Measurements from ENCODE around the gene ABCC11.
"Not testable (repeated sequence)": the region's sequence is repeated elsewhere in the genome, so short reads cannot be mapped to it uniquely, and the experiment has no call there.

The ABCC11 gene

DNA sequence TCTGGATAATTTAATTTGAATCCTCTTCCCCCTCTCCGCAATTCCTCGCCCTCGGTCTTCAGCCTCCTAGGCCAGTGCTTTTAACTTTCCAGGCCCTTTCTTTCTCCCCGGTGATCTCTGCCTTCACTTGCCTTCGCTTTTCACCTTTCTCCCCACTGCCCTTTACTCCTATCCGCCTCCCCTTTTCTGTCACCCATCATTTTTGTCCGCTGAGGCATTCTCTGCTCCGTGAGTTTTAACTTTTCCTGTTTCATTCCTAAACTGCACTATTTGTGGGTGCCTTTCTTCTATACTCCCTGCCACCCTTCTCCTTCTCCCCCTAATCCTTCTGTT is 2.5 kb downstream of the ABCC11 start:
- DNase-seq: peak; percentile 12

DNA sequence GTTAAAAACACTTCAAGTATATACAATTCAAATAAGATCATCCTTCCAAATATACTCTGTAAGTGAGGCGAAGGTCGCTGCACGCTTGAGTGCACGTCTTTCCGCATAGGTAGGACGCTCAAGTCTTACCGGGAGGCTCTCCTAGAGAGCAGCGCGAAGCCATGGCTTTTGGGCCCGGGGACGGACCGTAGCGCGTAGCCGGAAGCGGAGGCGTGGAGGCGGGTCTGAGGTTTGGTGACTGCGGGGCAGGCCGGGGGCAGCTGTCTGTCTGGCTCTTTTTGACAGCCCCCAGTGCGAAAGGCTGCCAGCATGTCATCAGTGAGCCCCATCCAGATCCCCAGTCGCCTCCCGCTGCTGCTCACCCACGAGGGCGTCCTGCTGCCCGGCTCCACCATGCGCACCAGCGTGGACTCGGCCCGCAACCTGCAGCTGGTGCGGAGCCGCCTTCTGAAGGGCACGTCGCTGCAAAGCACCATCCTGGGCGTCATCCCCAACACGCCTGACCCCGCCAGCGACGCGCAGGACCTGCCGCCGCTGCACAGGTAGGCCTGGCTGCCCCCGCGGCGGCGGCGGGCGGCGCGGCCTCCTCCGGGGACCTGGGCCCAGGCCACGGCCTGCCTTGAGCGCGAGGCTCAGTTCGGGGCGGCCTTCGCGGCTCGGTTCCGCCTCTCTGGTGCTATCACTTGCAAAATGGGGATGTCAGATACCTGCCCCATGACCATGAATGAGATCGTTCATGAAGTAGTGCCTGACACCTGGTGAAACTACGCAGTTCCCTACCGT is 3.1 kb downstream of the ABCC11 start, which contains the start of gene LONP2:
Gene LONP2 (plus strand): TSS at position 221 of the 783 bp plus-strand sequence. CDS start 89 bp downstream, at position 310.
- peak; percentile 87 for DNase-seq

DNA sequence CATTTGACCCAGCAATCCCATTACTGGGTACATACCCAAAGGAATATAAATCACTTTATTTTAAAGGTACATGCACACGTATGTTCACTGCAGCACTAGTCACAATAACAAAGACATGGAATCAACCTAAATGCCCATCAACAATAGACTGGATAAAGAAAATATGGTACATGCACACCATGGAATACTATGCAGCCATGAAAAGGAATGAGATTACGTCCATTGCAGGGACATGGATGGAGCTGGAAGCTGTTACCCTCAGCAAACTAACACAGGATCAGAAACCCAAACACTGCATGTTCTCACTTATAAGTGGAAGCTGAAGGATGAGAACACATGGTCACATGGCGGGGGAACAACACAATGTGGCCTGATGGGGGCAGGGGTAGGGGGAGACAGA is 7.2 kb downstream of the ABCC11 start:
- DNase-seq: not testable (repeated sequence)

DNA sequence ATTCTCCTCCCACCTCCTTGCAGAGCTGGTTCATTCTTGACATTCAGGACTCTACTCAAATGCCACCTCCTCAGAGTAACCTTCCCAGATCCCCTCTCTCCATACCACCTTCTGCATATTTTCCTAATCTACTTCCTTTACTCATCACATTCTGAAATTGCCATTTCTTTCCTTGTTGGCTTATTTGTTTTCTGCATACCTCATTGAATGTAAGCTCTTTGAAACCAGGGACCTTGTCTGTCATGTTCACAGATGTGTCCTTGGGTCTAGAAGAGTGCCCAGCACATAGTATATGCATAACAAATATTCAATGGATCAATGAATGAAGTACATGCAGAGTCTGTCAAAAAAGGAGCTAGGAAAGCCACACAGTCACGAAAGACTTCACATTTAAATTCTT is 11.1 kb downstream of the ABCC11 start:
- no peak for DNase-seq

DNA sequence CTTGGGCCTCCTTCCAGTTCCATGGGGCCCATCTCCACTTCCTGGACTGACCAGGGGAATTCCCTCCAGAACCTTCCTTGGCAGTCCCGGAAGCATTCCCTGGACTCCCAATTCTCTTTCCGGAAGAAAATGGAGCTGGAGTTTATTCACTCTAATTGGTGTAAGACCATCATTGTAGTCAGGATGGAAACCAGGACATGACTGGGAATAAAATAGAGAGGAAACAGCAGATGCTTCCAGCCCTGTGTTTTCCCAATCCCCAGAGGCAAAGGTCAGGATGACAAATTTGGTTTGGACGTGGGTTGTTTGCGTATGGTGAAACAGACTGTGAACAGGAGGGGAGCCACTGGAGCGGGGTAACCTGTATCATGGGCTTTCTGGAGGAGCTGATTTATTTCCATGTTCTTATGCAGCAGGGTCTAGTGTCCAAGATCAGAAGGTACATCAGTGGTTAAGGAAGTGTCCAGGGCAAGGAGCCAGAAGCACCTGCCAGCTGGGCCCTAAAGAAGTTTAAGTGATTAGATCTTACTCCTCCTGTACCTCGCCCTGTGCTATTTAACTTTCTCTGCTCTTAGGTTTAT is 11.7 kb downstream of the ABCC11 start:
- no peak for DNase-seq

DNA sequence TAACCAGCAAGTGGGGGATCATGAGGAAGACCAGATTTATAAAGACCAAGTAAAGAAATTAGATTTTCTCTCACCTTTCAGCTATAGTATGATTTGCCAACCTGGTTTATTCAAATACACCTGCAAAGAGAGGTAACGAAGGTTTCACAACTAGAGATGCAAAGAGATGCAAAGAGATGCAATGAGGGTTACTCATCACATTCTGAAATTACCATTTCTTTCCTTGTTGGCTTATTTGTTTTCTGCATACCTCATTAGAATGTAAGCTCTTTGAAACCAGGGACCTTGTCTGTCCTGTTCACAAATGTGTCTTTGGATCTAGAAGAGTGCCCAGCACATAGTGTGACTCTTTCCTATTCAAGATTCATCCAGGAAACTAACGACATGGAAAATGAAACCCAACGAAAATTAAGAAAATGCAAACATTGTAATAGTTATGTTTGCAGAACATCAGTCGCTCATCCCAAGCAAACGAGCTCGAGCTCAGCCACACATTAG is 12.2 kb downstream of the ABCC11 start:
- DNase-seq: no peak

DNA sequence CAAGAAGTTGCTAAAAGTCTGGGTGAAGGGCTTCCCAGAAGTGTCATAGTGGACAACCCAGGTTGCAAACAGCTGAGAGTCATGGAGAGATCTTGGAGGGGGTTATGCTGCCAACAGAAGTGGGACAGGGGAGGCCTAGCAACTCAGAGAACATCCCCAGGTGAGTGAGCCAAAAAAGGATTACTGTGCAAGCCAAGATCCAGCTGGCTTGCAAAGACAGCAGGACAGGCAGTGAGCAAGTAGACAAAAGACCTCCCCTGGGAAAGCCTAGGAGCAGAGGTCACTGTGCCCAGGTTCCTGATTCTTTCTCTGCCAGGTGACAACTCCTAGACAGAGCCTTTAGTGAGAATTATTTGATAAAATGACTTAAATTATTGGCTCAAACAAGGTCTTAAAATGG is 12.7 kb downstream of the ABCC11 start:
- DNase-seq: no peak

DNA sequence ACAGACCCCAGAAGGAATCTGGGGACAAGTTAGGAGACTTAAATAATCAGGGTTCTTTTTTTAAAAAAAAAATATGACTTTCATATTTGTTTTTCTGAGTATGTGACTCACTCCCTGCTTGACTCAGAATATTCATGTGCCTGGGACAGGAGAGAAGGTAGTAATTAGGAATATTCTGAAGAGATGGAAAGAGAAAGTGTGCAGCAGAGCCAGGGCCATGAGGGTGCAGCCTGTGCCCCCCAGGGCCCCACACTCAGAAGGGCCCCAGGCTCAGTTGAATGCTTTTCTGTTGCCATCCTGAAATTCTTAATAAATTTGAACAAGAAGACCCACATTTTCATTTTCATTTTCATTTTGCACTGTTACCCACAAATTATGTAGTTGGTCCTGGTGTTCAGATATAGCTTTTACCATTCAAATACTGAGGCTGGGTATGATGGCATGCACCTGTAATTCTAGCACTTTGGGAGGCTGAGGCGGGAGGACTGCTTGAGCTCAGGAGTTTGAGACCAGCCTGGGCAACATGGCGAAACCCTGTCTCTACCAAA is 14.8 kb downstream of the ABCC11 start:
- DNase-seq: peak; percentile 18

DNA sequence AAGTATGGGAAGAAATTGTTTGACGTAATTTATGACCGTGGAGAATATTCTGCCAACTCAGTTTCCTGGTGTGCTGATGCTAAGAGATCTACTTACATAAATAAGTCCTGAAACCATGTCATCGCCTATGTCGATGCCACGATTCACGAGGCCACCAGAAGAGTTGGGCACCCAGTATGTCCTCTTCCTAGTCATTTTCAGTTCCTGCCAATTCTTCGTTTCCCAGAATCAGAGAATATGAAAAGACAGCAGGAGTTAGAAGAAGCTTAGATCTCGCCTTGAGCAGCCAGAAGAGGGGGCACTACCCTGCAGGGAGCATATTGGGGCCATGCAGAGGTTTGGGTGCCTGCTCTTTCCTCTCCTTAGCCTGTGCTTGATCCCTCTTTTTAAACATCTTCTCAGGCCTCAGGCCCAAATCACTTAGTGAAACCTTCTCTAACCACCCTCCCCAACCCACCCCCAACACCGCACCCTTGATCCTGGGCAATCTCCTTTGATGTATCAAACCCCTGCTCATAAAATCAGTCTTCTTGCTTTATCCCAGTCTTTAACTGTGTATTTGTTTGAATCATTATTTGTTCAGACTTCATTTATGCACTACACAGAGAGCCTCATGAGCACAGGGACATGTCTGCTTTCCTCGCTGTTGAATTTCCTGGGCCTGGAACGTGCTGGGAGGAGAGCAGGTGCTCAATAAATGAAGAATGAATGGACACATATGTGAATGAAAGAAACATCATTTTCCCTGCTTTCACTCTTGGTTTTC is 15.4 kb downstream of the ABCC11 start:
- peak; percentile 35 for DNase-seq

DNA sequence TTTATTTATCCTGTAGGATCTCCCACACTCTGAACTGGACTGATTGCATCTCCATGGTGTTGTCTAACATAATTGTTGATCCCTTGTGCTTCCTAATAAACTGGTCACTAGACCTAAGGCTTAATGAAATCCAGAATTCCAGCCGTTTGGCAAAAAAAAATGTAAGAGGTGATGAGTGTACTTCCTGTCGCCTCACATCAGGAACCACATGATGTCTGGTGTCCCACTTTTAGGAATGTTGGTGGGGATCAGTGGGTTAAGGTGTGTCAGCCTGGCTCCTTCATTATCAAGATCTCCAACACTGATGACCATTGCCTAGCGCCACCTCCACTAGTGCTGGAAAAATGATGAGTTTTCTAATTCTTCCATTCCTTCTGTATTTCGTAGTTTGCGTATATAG is 21.9 kb downstream of the ABCC11 start:
- peak; percentile 18 for DNase-seq

DNA sequence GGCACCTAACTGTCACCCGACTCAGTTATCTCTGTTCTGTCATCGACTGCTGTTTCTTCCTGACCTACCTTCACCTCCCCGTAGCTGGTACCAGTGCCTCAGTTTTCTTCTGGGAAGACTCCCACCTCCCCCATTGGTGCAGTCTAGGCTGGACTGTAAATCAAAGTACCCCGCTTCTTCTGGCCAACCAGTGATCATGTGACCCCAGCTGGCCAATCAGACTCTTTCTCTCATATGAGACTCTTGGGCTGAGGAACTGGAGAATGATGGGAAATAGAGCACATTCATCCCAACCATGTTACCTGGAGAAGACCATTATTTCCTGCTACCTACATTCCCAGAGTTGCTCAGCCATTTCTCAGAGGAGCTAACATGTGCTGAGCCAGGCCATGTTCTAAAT is 23.8 kb downstream of the ABCC11 start:
- no peak for DNase-seq

DNA sequence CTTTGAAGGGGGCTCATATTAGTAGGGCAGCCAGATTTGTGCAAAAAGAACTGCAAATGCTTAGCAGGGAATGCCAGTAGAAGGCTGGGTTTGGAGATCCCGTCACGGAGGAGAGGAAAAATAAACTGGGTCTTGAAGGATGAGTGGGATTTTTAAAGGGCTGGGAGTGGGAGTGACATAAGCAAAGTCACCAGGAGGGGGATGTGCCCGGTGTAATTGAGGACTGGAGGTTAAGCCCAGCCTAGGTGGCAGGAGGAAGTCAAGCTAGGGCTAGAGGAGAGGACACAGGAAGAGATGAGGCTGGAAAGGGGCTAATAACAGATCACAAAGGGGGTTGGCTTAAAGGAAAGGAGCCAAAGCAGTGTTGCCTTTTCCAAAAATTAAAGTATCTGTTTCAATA is 26.4 kb downstream of the ABCC11 start:
- DNase-seq: no peak

DNA sequence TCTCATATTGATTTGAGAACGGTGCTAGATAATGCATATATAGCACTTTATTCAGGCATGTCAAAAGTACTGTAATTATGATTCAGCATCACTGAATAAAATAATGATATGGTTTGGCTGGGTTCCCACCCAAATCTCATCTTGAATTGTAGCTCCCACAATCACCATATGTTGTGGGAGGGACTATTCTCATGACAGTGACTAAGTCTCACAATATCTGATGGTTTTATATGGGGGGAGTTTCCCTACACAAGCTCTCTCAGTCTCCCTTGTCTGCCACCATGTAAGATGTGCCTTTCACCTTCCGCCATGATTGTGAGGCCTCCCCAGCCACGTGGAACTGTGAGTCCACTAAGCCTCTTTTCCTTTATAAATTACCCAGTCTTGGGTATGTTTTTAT is 28.9 kb downstream of the ABCC11 start:
- DNase-seq: no peak

DNA sequence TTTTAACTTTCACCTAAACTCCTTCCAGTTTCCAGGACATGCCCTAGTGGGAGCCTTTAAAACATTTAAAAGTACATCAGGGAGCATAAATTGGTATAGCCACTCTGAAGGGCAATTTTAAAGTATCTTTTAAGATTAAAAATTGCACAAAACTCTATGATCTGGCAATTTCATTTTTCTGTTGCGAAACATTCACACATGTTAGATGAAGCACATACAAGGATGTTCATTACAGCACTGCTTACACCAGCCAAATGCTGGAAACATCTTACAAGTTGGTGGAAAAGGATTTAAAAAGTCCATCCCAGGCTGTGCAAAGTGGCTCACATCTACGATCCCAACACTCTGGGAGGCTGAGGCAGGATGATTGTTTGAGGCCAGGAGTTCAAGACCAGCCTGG is 29.6 kb downstream of the ABCC11 start:
- no peak for DNase-seq

DNA sequence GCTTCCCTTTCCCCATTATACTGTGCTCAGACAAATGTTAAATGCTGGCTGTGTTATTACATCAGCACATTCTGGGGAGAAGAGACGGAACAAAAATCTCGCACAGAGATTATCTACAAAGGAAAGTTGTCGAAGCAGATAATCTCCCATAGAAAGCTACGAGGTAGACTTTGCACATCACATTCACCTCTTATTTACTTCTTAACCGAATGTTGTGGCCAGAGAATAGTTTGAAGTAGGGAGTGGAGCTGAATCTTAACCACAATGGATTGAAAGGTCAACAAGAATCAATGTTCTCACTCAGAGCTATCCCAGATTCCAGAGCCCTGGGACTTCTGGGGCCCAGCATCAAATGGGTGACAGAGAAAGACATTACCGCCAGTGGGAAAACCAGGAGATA is 31.6 kb downstream of the ABCC11 start:
- DNase-seq: no peak

DNA sequence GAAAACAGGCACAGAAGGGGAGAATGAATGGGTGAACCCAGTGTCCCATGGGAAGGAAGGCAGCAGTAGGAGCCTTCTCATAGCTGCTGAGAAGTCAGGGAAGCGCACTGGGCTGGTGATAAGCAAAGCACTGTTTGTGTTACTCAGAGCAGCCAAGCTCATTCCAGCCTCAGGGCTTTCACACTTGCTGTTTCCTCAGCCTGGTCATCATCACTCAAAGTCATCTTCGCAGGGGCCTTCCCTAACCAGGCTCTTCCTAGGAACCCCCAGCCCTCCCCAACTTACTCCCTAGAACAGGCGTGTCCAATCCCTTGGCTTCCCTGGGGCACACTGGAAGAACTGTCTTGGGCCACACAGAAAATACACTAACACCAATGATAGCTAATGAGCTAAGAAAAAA is 35.3 kb downstream of the ABCC11 start:
- DNase-seq: peak; percentile 10

DNA sequence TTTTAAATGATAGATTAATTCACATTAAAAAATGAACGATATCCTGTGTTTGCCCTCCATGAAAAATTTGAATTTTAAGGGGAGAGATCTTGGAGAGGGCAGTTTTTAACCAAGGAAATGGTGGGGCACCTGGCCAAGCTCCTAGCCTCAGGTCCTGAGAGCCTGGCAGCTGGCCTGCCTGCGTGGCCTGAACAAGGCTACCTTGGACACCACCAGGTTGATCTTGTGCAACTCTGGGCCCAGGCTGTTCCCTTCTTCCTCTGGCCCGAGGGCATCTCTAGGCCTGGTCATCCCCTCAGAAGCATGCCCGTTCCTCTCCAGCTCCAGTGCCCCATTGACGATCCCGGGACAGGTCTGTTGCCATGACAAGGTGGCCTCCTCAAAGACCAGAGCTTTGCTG is 36.6 kb downstream of the ABCC11 start:
- DNase-seq: no peak

DNA sequence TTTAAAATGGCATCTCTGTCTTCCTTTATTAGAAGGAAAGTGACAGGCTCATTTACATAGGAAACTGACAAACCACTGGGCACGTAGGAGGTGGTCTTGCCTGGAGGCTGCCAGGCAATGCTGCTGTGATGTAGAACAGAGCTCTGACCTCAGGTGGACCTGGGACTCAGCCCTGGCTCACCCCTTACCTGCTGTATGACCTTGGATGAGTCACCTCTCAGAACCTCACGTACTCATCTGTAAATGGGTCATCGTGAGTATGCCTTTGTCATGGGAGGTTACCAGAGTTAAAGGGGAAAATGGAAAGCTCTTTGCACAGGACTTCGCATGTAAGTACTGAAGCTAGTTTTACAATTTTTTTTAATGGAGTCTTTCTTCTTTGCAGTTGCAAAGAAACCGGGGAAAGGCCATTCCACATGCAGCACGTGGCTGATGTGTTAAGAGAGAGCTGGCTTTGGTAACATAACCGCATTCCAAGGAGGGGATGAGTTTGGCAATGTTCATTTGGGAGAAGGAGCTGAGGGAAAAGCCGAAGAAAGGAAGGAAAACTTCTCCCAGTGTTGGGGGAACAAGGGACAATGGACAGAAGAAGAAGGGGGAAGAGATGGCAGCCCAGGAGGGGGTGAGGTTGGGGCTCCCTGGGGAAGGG is 40.6 kb downstream of the ABCC11 start:
- DNase-seq: no peak

DNA sequence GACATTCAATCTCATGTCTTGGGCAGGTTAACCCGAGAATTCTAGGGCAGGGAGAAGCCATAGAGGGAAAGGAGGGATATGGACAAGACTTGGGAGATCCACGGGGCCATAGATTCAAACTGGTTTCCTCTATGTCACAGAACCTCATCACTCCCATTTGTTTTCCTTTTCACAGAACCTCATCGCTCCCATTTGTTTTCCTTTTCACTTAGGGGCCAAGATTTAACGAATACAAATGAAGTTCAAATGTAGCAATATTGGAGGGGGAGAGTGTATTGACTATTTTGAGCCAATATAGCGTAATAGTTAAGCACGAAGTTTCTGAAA is 42.6 kb downstream of the ABCC11 start:
- DNase-seq: no peak

DNA sequence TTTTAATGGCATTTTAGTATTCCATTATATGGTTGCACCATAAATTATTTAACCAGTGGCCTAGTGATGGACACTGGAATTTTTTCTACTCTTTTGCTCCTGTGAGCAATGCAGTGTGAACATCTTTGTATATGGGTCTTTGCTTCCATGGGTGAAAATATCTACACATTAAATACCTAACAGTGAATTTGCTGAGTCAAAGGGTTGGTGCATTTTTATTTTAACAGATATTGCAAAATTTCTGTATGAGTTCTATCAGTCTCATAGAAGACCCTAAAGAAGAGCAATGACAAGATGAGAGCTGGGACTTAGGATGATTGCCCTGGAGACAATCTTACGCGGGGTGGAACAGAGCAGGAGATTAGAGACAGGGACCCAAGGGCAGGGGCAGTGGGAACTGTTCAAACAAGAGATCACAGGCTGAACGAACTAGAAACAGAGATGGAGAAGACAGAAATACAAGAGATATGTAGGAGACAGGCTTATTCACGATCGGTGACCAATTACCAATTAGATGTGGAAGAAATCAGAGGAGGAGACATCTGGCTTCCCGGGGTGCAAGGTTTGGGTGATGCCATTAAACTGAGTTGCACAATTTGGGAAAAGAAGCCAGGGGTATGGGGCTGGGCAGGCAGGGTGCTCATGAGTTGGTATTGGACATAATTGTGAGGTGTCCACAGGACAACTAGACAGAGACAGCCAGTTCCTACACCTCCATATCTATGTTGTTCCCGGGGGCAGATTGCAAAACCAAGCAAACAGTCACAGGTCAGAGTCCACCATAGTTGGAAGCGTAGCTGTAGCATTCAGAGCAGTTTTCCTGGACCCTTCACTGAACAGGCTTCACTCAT is 43.1 kb downstream of the ABCC11 start:
- no peak for DNase-seq

DNA sequence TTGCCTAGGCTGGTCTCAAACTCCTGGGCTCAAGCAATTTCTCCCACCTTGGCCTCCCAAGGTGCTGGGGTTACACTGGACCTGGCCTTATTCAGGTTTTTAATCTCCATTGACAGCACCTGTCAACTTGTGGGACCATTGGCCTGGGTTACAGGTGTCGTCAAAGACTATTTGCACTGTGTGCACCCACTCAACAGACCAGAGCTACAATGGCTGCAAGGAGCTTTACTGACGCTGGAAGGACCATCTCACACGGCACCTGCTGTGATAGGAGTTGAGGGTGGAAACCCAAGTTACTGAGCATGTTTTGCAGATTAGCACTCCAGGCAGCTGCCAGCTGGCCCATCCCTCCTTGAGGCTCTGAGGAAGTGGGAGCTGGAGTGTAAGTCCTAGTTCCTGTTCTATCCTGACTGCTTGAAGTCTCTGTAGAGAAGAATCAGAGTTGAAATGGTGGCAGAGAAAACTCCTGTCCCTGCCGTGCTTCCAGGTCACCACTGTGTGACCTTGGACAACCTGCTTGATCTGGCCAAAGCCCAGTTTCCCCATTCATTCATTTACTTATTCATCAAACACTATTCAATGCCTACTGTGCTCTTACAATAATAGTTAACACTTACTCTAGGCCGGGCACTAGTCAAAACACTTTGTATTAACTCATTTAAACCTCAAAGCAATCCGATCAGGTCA is 45.7 kb downstream of the ABCC11 start:
- DNase-seq: no peak

DNA sequence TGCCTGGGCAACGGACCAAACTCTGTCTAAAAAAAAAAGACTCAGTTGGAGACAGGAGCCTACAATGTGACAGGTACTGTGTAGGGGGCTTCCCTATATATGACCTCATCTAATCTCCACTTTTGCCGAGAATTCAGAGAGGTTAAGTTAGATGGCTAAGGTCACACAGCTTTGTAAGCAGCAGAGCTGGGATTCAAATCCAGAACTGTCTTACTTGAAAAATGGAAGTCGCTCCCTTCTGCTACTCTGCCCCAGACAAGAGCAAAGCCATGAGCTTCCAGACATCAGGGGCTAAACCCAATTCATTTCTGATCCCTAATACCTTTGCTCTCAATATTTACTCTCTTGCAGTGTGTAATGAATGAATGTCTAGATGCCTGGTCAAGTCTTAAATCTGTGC is 50.0 kb downstream of the ABCC11 start:
- DNase-seq: no peak

Measured in EL (cell line).